SK-N-SH (cell line): ENCODE data around the gene NDP. TPM values are rescaled to one million over a fixed set of nuclear protein-coding genes. Genes with fewer than 3 reads are reported as not detected.

Experiments used
- CTCF ChIA-PET: fragments of 300-600, 350-600 bp; formaldehyde crosslinking; extraction: SDS; loops from one replicate; lab custom pipeline; 2021; lab: Yijun Ruan, JAX
- POLR2A ChIA-PET: fragments of 350-600 bp; sonication (Branson Sonifier 250); formaldehyde crosslinking; extraction: SDS; loops from one replicate; lab custom pipeline; 2020; ENCODE audit warnings: antibody characterized with exemption, inconsistent platforms; lab: Yijun Ruan, JAX
- DNase-seq: peaks from one replicate; pipeline ENCODE4 v3.0.0; 2012
- H2AFZ ChIP-seq: fragments of 200-600 bp; sonication (generic); 2 replicates; pipeline ENCODE4 v1.8.1; 2016; ENCODE audit warnings: antibody characterized with exemption, mild to moderate bottlenecking, low read depth
- H3F3A ChIP-seq: fragments of 200-600 bp; sonication (generic); replicated peaks from 2 replicates; pipeline ENCODE3; 2016; ENCODE audit warnings: antibody characterized with exemption, mild to moderate bottlenecking; ENCODE audit not compliant: insufficient read depth
- H3K27ac ChIP-seq, 2 experiments: fragments of 200-500 bp in 1 of 2; fragments of 200-600 bp in 1 of 2; sonication (Bioruptor generic) in 1 of 2; sonication (generic), shearing (Covaris generic) in 1 of 2; 2 replicates each; pipeline versions ENCODE4 v1.5.1 to v1.6.1; 2014 to 2016; ENCODE audit warnings: low read depth in 2 of 2, inconsistent platforms in 1 of 2, low read length in 1 of 2, mild to moderate bottlenecking in 1 of 2, mixed read lengths in 1 of 2
- H3K27me3 ChIP-seq: fragments of 200-600 bp; sonication (generic), shearing (Covaris generic); 2 replicates; pipeline ENCODE4 v1.6.1; 2016; ENCODE audit warnings: mixed run types; ENCODE audit not compliant: insufficient read depth
- H3K36me3 ChIP-seq, 2 experiments: fragments of 200-500 bp in 1 of 2; fragments of 200-600 bp in 1 of 2; sonication (Bioruptor generic) in 1 of 2; sonication (generic) in 1 of 2; replicated peaks in 1 of 2; 2 replicates each; pipeline versions ENCODE3 to v1.5.1; 2014 to 2016; ENCODE audit warnings: low read length in 1 of 2, mild to moderate bottlenecking in 1 of 2; ENCODE audit not compliant: insufficient read depth in 2 of 2, control insufficient read depth in 1 of 2
- H3K4me1 ChIP-seq, 2 experiments: fragments of 200-500 bp in 1 of 2; fragments of 200-600 bp in 1 of 2; sonication (Bioruptor generic) in 1 of 2; sonication (generic), shearing (Covaris generic) in 1 of 2; 2 replicates each; pipeline versions ENCODE4 v1.5.1 to v1.6.1; 2014 to 2016; ENCODE audit warnings: low read depth in 1 of 2, low read length in 1 of 2, mixed run types in 1 of 2; ENCODE audit not compliant: insufficient read depth in 2 of 2, control insufficient read depth in 1 of 2
- H3K4me2 ChIP-seq: fragments of 200-600 bp; sonication (generic), shearing (Covaris generic); 2 replicates; pipeline ENCODE4 v1.6.1; 2017; ENCODE audit warnings: mixed run types
- H3K4me3 ChIP-seq, 2 experiments: fragments of 200-500 bp in 1 of 2; fragments of 200-600 bp in 1 of 2; sonication (Bioruptor generic) in 1 of 2; sonication (generic), shearing (Covaris generic) in 1 of 2; 2 replicates each; pipeline versions ENCODE4 v1.5.1 to v1.8.1; 2014 to 2016; ENCODE audit warnings: low read depth in 2 of 2, inconsistent platforms in 1 of 2, low read length in 1 of 2, mild to moderate bottlenecking in 1 of 2, mixed read lengths in 1 of 2, moderate library complexity in 1 of 2
- H3K79me2 ChIP-seq: fragments of 200-600 bp; sonication (generic); 2 replicates; pipeline ENCODE4 v1.8.1; 2017; ENCODE audit warnings: mild to moderate bottlenecking; ENCODE audit not compliant: insufficient read depth
- H3K9ac ChIP-seq: fragments of 200-600 bp; sonication (generic); 2 replicates; pipeline ENCODE4 v1.6.1; 2017; ENCODE audit warnings: mixed run types
- H3K9me2 ChIP-seq: fragments of 200-600 bp; sonication (generic); 2 replicates; pipeline ENCODE4 v1.6.1; 2017; ENCODE audit warnings: mixed run types
- H3K9me3 ChIP-seq: fragments of 200-600 bp; sonication (generic); 2 replicates; pipeline ENCODE4 v1.6.1; 2017; ENCODE audit warnings: mixed run types, mild to moderate bottlenecking, moderate library complexity
- H4K20me1 ChIP-seq: fragments of 200-600 bp; sonication (generic); 2 replicates; pipeline ENCODE4 v1.6.1; 2017; ENCODE audit warnings: mild to moderate bottlenecking, mixed run types; ENCODE audit not compliant: insufficient read depth
- CHD2 ChIP-seq: fragments of 150-350 bp; IDR thresholded peaks from 2 replicates; pipeline ENCODE4 v1.6.1; 2018; ENCODE audit warnings: low read length; ENCODE audit not compliant: partially characterized antibody
- ELF1 ChIP-seq: IDR thresholded peaks from 2 replicates; pipeline ENCODE4 v1.4.0; 2012
- EZH2phosphoT487 ChIP-seq: fragments of 200-600 bp; sonication (generic); IDR thresholded peaks from 2 replicates; pipeline ENCODE4 v1.6.1; 2017; ENCODE audit warnings: low read depth, mixed run types, mild to moderate bottlenecking, antibody characterized with exemption, moderate library complexity, borderline replicate concordance
- GABPA ChIP-seq: IDR thresholded peaks from 2 replicates; pipeline ENCODE4 v1.4.0; 2012; ENCODE audit warnings: low read depth, mild to moderate bottlenecking
- GATA2 ChIP-seq: sonication (generic); formaldehyde crosslinking; IDR thresholded peaks from 2 replicates; pipeline ENCODE4 v1.5.0; 2020; ENCODE audit warnings: mild to moderate bottlenecking, missing genetic modification reagents
- MAX ChIP-seq: IDR thresholded peaks from 2 replicates; pipeline ENCODE4 v1.4.0; 2012; ENCODE audit warnings: low read depth
- MEF2A ChIP-seq: IDR thresholded peaks from 2 replicates; pipeline ENCODE4 v1.4.0; 2012; ENCODE audit warnings: low read depth, borderline replicate concordance
- NRF1 ChIP-seq: IDR thresholded peaks from 2 replicates; pipeline ENCODE4 v1.6.1; 2012; ENCODE audit warnings: low read depth, mild to moderate bottlenecking, low read length
- RCOR1 ChIP-seq: fragments of 150-350 bp; IDR thresholded peaks from 2 replicates; pipeline ENCODE4 v1.6.1; 2017; ENCODE audit warnings: antibody characterized with exemption, low read length
- RXRA ChIP-seq: IDR thresholded peaks from 2 replicates; pipeline ENCODE4 v1.4.0; 2012; ENCODE audit warnings: low read depth, mild to moderate bottlenecking, borderline replicate concordance
- SIN3A ChIP-seq: IDR thresholded peaks from 2 replicates; pipeline ENCODE4 v1.6.1; 2012; ENCODE audit warnings: low read depth, mild to moderate bottlenecking, low read length, moderate library complexity, borderline replicate concordance
- TAF1 ChIP-seq: IDR thresholded peaks from 2 replicates; pipeline ENCODE4 v1.6.1; 2012; ENCODE audit warnings: low read depth, mild to moderate bottlenecking, low read length, moderate library complexity, borderline replicate concordance
- USF1 ChIP-seq: IDR thresholded peaks from 2 replicates; pipeline ENCODE4 v1.4.0; 2012; ENCODE audit warnings: low read depth, borderline replicate concordance
- USF2 ChIP-seq: fragments of 150-350 bp; IDR thresholded peaks from 2 replicates; pipeline ENCODE4 v1.6.1; 2017; ENCODE audit warnings: antibody characterized with exemption, low read length, low read depth, borderline replicate concordance
- YY1 ChIP-seq: IDR thresholded peaks from 2 replicates; pipeline ENCODE4 v1.4.0; 2012; ENCODE audit warnings: low read depth, mild to moderate bottlenecking
- WGBS: methylation state at CpG from one replicate; pipeline ENCODE4 v1.1.6; 2017; ENCODE audit warnings: low lambda C conversion rate; 5-methylcytosine and 5-hydroxymethylcytosine counted together
- polyA plus RNA-seq, 3 experiments: library from polyadenylated mRNA; depleted of rRNA; stranded (reverse); fragments of >200 nt; gene quantifications; 2 replicates each; pipeline ENCODE4 v1.2.3, GENCODE V29; 2012

NDP gene
- polyA plus RNA-seq, 1 of the 3 experiments (the other 2 are of a cell fraction) = 0.16 TPM

- TF ChIP-seq GATA2 (CRISPR knock-in tag) = no peak
- TF ChIP-seq MEF2A = no peak
- TF ChIP-seq USF2 = no peak
- TF ChIP-seq NRF1 = no peak
- TF ChIP-seq EZH2phosphoT487 = no peak
- H3K4me1 ChIP-seq = no peaks in the 10 kb centered on the region
- no peak overlapping the region for H3K9ac ChIP-seq
- H3K27me3 ChIP-seq = no peaks in the 10 kb centered on the region
- 78% methylated on average over 1 of the region's 1 CpG for WGBS
- CTCF ChIA-PET = interaction anchor here (1.1 kb wide), 1 partner anchor 73 kb away, joined by 3 read pairs; no protein-coding TSS in a partner anchor
- H3K27ac ChIP-seq = no peak overlapping the region
- no peaks in the 10 kb centered on the region for H4K20me1 ChIP-seq
- H3K9me3 ChIP-seq = no peaks in the 10 kb centered on the region
- no peaks in the 10 kb centered on the region for H3K9me2 ChIP-seq
- H2AFZ ChIP-seq = no peak overlapping the region
- no peaks in the 10 kb centered on the region for H3F3A ChIP-seq
- H3K79me2 ChIP-seq = no peaks in the 10 kb centered on the region
- DNase-seq = no peak
- H3K4me2 ChIP-seq = no peak overlapping the region
- no peaks in the 10 kb centered on the region for H3K36me3 ChIP-seq
- no peak overlapping the region for H3K4me3 ChIP-seq
- POLR2A ChIA-PET = no interaction called here
Observed at GRCh38 chrX:43909141-43909540, 64.0 kb downstream of the NDP start.

GRCh38 chrX:43899878-43900815 is 73.0 kb downstream of the NDP start:
- no peak overlapping the region for H3K9ac ChIP-seq
- WGBS = 29% methylated on average over 5 of the region's 5 CpGs
- TF ChIP-seq CHD2 (no peak), RCOR1 (no peak), YY1 (no peak), RXRA (no peak), GABPA (no peak), USF1 (no peak), ELF1 (no peak), TAF1 (no peak), EZH2phosphoT487 (no peak), MAX (no peak), SIN3A (no peak), MEF2A (no peak)
- H3K9me3 ChIP-seq = no peaks in the 10 kb centered on the region
- H3K4me3 ChIP-seq = no peak overlapping the region
- H2AFZ ChIP-seq = no peak overlapping the region
- H3K4me2 ChIP-seq = no peak overlapping the region
- ChIA-PET POLR2A (no interaction called here), CTCF (no interaction called here)
- H3K4me1 ChIP-seq = no peaks in the 10 kb centered on the region
- H3F3A ChIP-seq = no peaks in the 10 kb centered on the region
- peaks cover 5% of the 10 kb centered on the region; the same call in 1 of the 2 replicates for H3K27me3 ChIP-seq
- H3K79me2 ChIP-seq = no peaks in the 10 kb centered on the region
- no peak for DNase-seq
- H3K9me2 ChIP-seq = no peaks in the 10 kb centered on the region
- no peak overlapping the region for H3K27ac ChIP-seq
- H4K20me1 ChIP-seq = no peaks in the 10 kb centered on the region
- no peaks in the 10 kb centered on the region for H3K36me3 ChIP-seq

Other genes starting within 250 kb of the NDP start
- gene MAOB, start 90.9 kb downstream of the NDP start, polyA plus RNA-seq (2012; rRNA removed) = 0.92 and 0.93 TPM in 2 replicates